GM21576 (cell line): ENCODE measurements around the gene NETO2.
"Not testable (repeated sequence)": the region's sequence is repeated elsewhere in the genome, so short reads cannot be mapped to it uniquely, and the experiment has no call there.

ENCODE experiments used
- ATAC-seq: cut with Tn5 transposase; IDR thresholded peaks from one replicate; pipeline ENCODE4 v1.9.1; 2021; ENCODE audit warnings: mild to moderate bottlenecking, moderate library complexity; ENCODE audit not compliant: unreplicated experiment

NETO2 gene, protein sequence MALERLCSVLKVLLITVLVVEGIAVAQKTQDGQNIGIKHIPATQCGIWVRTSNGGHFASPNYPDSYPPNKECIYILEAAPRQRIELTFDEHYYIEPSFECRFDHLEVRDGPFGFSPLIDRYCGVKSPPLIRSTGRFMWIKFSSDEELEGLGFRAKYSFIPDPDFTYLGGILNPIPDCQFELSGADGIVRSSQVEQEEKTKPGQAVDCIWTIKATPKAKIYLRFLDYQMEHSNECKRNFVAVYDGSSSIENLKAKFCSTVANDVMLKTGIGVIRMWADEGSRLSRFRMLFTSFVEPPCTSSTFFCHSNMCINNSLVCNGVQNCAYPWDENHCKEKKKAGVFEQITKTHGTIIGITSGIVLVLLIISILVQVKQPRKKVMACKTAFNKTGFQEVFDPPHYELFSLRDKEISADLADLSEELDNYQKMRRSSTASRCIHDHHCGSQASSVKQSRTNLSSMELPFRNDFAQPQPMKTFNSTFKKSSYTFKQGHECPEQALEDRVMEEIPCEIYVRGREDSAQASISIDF

GRCh38 chr16:47143677-47144558 is at the start of gene NETO2:
Gene NETO2, minus strand, starts transcription at chr16:47143945. Its CDS starts 333 bp downstream, at chr16:47143612.
- peak; percentile 43 for ATAC-seq

DNA sequence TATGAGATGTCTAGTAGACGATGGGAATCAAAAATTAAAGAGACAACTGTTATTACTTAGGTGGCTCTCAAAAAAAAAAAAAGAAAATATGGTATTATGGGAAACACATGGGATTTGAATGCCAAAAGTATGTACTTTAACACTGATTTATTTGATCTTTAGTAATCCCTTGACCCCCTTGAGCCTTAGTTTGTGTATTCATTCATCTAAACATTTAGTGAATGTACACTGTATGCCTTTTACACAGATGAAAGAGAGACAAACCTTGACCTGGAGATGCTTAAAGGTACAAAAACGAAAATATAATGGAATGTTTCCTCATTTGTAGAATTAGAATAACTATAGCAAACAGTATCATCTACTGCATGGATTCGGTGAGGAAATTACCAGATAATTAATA is 38.6 kb upstream of the NETO2 start:
- ATAC-seq = no peak

- ATAC-seq = not testable (repeated sequence)
Measured at GRCh38 chr16:47181066-47181465, 37.3 kb upstream of the NETO2 start.

DNA sequence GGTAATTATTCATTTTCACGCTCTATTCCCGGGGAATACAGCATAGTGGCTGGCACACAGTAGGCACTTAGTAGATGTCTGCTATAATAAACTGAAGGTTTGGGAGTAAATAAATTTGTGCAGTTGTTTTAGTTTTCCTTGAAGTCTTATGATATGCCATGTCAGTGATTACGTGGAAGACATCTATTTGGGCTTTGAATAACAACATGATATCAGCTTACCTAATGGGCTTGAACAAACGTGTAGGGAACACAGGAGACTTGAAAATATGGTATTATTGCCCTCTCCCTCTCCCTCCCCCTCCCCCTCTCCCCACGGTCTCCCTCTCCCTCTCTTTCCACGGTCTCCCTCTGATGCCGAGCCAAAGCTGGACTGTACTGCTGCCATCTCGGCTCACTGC is 36.3 kb upstream of the NETO2 start:
- no peak for ATAC-seq

DNA sequence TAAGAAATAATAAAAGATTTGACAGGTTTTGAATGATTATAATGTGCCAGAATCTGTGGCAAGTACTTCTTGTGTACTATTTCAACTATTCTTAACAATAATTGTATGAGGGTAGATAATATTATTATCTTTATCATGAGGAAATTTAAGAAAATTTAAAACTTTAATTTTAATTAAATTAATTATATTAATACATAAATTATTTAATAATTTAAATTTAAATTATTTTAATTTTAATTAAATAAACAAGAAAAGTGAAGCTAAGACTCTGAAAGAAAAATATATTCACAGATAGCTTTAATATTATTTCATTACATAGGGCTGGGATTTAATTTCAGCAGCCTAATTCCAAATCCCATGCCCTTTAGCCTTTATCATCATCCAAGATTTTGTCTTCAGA is 31.4 kb upstream of the NETO2 start:
- no peak for ATAC-seq

DNA sequence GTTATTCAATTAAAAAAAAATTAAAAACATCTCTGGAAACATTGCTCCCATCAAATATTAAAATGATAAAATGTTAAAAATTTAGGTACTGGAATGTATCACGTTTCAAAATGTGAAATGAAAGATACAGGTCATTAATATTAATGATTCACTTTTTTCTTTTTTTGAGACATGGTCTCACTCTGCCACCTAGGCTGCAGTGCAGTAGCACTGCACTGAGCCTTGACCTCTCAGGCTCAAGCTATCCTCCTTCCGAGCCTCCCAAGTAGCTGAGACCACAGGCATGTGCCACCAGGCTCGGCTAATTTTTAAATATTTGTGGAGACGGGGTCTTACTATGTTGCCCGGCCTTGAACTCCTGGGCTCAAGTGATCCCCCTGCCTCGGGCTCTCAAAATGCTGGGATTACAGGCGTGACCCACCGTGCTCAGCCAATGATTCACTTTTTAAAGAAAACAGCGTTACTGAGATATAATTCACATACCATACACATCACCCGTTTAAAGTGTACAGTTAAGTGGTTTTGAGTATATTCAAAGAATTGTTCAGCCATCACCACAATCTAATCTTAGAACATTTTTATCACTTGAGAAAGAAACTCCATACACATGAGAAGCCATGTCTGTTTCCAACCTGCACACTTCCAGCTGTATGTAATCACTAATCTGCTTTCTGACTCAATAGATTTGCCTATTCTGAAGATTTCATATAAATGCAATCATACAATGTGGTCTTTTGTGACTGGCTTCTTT is 19.1 kb upstream of the NETO2 start:
- ATAC-seq = no peak

- no peak for ATAC-seq
Measured at GRCh38 chr16:47161464-47161863, 17.7 kb upstream of the NETO2 start.

DNA sequence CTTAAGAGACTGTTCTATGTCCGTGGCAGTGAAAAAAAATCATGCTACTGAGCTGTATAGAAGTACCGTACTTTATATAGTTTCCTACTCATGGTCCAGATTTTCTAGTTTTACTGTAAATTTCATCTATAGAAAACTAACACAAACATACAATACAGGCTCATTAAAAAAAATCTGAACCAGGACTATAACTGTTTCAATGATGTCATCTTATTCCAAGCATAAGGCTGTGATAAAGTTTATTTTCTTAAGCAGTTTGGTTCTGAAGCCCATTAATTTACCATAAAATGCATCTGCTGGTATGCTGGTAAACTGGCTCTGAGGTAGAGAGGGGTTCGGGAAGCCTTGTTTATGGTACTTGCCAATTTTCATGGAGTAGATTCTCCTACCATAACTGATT is 16.7 kb upstream of the NETO2 start:
- ATAC-seq = no peak

DNA sequence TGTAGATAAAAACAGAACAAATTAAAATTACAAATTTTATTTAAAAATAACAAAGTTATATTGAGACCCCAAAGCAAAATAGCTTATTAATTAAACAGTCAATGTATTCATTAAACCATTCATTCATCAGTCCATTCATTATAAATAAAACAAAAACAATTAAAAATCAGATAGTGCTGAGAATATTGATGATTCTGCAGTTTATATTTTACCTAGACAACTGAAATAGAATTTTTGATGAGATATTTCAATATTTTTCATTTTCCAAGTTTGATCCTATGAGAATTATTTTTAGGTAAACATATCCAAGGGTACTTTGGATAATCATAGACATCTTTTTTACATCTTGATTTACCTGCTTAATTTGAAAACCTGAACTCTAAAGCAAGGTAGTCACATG is 15.2 kb upstream of the NETO2 start:
- no peak for ATAC-seq

DNA sequence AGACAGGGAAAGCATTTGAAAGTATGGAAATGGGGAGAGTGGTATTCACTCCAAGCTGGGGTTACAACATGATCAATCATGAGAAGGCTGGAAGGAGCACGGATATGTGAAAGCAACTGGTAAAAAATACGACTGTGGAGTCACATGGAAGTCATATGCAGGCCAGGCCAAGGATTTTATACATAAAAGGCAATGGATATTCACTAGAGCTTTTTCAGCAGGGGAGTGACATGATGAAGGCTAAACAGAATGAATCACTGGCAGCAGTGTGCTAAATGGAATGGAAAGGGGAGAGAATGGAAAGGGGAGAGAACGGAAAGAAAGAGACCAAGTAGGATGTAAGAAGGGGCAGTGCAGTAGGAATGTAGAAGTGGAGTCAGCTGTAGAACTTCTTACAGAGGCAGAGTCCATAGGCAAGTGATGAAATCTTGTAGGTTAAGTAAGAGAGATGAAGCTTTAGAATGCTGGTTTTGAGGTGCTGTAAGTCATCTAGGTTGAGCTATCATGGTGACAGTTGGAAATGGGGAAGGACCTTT is 13.0 kb upstream of the NETO2 start:
- ATAC-seq = no peak

DNA sequence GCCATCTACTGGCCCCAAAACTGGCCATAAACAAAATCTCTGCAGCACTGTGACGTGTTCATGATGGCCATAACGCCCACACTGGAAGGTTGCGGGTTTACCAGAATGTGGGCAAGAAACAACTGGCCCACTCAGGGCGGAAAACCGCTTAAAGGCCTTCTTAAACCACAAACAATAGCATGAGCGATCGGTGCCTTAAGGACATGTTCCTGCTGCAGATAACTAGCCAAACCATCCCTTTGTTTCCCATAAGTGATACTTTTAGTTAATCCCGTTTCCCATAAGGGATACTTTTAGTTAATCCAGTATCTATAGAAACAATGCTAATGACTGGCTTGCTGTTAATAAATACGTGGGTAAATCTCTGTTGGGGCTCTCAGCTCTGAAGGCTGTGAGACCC is 8.8 kb upstream of the NETO2 start:
- ATAC-seq = not testable (repeated sequence)

DNA sequence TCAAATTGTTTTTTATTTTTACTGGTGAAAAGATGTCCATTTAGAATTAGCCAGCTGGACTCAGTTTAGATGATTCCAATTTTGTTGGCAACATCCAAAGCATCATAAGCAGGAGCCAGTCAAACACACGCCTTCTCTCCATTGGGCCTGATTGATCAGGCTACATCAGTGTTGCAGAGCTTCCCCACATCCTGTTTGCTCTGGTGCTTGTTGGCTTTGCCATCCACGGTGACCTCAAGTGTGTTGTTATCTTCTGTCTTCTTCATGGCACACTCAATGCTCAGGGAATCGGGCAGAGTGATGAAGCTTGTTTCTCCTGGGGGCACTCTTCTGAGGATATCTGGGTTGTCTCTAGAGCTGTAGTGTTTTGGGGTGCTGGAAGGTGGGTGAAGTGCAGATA is 6.3 kb upstream of the NETO2 start:
- ATAC-seq = no peak

- ATAC-seq = no peak
Measured at GRCh38 chr16:47144559-47144877, 773 bp upstream of the NETO2 start.

DNA sequence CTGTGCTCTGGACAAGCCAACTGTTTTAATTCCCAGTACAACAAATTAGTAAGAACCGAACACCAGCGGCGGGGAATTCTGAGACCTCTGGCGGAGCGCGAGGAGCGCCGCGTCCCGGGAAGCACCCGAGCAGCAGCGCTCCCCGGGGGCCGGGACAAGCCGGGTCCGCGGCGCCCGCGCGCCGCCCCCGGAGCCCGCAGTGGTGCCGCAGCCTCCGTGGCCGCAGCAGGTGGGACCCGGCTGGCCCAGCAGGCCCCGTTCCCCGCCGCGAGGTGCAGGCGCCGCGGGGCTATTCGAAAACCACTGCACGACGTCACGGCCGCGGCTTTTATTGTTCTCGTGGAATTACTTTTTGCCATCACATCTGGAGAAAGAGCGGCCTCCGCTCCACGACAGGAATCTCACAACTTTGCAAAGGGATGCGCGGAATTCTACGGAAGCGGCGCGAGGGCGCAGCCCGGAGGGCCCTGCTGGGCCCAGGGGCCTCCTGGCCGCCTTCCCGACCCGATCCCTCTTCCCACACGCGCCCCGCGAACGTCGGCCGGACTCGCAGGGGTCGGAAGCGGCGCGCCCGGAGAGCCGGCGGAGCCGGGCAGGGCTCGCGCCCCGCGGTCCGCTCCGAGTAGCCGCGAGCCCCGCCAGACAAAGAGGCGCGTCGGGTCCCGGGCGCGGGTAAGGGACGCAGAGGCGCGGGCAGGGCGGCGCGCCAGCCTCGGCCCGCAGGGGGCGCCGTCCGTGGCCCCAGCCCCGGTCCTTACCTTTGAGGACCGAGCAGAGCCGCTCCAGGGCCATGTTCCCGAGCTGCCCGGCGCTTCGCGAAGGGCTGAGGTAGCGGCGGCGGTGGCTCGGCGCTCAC is 696 bp downstream of the NETO2 start:
- peak; percentile 60 for ATAC-seq

DNA sequence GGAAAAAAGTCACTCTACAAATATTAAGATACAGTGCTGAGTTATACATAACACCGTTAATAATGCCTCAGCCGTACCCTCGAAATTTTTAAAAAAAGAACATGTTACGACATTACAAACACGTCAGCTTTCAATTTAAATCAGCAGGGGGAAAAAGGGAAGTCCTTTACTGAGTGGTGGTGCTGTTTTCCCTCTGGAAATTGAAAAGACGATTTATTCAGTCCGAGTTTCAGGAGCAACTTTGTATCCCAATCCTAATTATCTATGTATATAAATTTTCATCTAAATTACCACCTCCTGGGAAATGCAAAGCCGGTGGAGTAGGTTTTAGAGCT is 1.3 kb downstream of the NETO2 start:
- ATAC-seq = no peak

- ATAC-seq = peak; percentile 66
Measured at GRCh38 chr16:47141773-47142485, 1.8 kb downstream of the NETO2 start.

- ATAC-seq = no peak
Measured at GRCh38 chr16:47140686-47141085, 3.1 kb downstream of the NETO2 start.

- ATAC-seq = no peak
Measured at GRCh38 chr16:47139561-47140185, 4.1 kb downstream of the NETO2 start.

DNA sequence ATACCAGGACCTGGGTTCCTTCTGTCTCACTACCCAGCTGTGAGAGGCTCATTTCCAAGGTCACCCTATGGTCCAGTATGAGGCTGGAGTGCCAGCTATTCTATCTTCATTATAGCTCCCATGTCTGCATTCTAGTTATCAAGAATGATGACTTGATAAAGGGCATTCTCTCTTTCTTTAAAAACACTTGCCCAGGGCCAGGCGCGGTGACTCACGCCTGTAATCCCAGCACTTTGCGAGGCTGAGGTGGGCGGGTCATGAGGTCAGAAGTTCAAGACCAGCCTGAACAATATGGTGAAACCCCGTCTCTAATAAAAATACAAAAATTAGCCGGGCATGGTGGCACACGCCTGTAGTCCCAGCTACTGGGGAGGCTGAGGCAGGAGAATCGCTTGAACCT is 5.8 kb downstream of the NETO2 start:
- not testable (repeated sequence) for ATAC-seq
